Endodermal cell (in vitro differentiated cells): ENCODE data around the gene LHFPL3. TPM values are rescaled to one million over a fixed set of nuclear protein-coding genes. Genes with fewer than 3 reads are reported as not detected.

Source experiments
- DNase-seq: peaks from one replicate; pipeline ENCODE4 v3.0.0-alpha.2; 2017
- H3K27ac ChIP-seq: 2 replicates; pipeline ENCODE4 v1.5.1; 2013; ENCODE audit warnings: mild to moderate bottlenecking, low read depth, low read length, moderate library complexity
- H3K27me3 ChIP-seq: 2 replicates; pipeline ENCODE4 v1.6.1; 2013; ENCODE audit warnings: mild to moderate bottlenecking, low read length, moderate library complexity; ENCODE audit not compliant: insufficient read depth, control insufficient read depth, poor library complexity, severe bottlenecking
- H3K36me3 ChIP-seq: 2 replicates; pipeline ENCODE4 v1.7.0; 2013; ENCODE audit warnings: mild to moderate bottlenecking, low read length, moderate library complexity; ENCODE audit not compliant: control insufficient read depth, insufficient read depth
- H3K4me1 ChIP-seq: one replicate; pipeline ENCODE4 v1.7.0; 2013; ENCODE audit warnings: low read length; ENCODE audit not compliant: control insufficient read depth, insufficient read depth
- H3K4me3 ChIP-seq: 2 replicates; pipeline ENCODE4 v1.5.1; 2013; ENCODE audit warnings: mild to moderate bottlenecking, low read length, moderate library complexity
- H3K9ac ChIP-seq: 2 replicates; pipeline ENCODE4 v1.6.1; 2013; ENCODE audit warnings: mild to moderate bottlenecking, low read length, moderate library complexity; ENCODE audit not compliant: poor library complexity, severe bottlenecking; ENCODE audit errors: extremely low read depth
- H3K9me3 ChIP-seq: 2 replicates; pipeline ENCODE4 v1.6.1; 2013; ENCODE audit warnings: mild to moderate bottlenecking, low read length, moderate library complexity; ENCODE audit not compliant: control insufficient read depth
- H3K27ac Mint-ChIP-seq: 2 replicates; pipeline ENCODE4 v1.8.0; 2020; ENCODE audit warnings: mixed read lengths
- H3K27me3 Mint-ChIP-seq: 2 replicates; pipeline ENCODE4 v1.8.0; 2021; ENCODE audit warnings: mild to moderate bottlenecking, mixed read lengths; ENCODE audit not compliant: insufficient read depth
- H3K36me3 Mint-ChIP-seq: 2 replicates; pipeline ENCODE4 v1.8.0; 2020; ENCODE audit warnings: low read depth, mixed read lengths
- H3K4me1 Mint-ChIP-seq: 2 replicates; pipeline ENCODE4 v1.8.0; 2020; ENCODE audit warnings: mixed read lengths
- H3K4me3 Mint-ChIP-seq: 2 replicates; pipeline ENCODE4 v1.8.0; 2020; ENCODE audit warnings: mild to moderate bottlenecking, moderate library complexity, mixed read lengths
- H3K9me3 Mint-ChIP-seq: 2 replicates; pipeline ENCODE4 v1.8.0; 2020; ENCODE audit warnings: mild to moderate bottlenecking, mixed read lengths
- CTCF ChIP-seq: fragments of 200-600 bp; sonication (generic); conservative IDR thresholded peaks from 2 replicates; pipeline ENCODE4 v1.5.0; 2021; ENCODE audit warnings: antibody characterized with exemption, mild to moderate bottlenecking
- WGBS, 2 experiments: methylation state at CpG; one replicate each; pipeline versions ENCODE4 v1.1.5 to v1.1.7; 2013; ENCODE audit warnings: missing lambda C conversion rate in 2 of 2, mixed read lengths in 1 of 2; ENCODE audit not compliant: insufficient coverage in 1 of 2, insufficient read length in 1 of 2; 5-methylcytosine and 5-hydroxymethylcytosine counted together
- total RNA-seq, 2 donors: library from RNA; stranded (reverse); fragmentation: NEBNext Ultra II Directional in 1 of 2; extraction: Animal tissue kit (Norgen Biotek cat#: 25700) in 1 of 2; gene quantifications; 2 replicates in 1 of 2; 3 replicates in 1 of 2; pipeline ENCODE4 v1.2.1, GENCODE V29; 2021

The LHFPL3 gene
- total RNA-seq, 2 donors from 2014 or later = not detected

- H3K4me3 Mint-ChIP-seq = no peak overlapping the region
Measured at GRCh38 chr7:104814671-104815400, 486.4 kb downstream of the LHFPL3 start.

GRCh38 chr7:104816537-104816936 is 488.1 kb downstream of the LHFPL3 start:
- H3K9me3 ChIP-seq = no peaks in the 10 kb centered on the region
- no peak for DNase-seq
- Mint-ChIP-seq H3K27me3 (no peaks in the 10 kb centered on the region), H3K36me3 (no peaks in the 10 kb centered on the region), H3K4me1 (peaks cover 16% of the 10 kb centered on the region), H3K9me3 (no peaks in the 10 kb centered on the region), H3K4me3 (no peak overlapping the region), H3K27ac (no peak overlapping the region)
- no peak overlapping the region for H3K27ac ChIP-seq
- no peak overlapping the region for H3K9ac ChIP-seq
- no peaks in the 10 kb centered on the region for H3K4me1 ChIP-seq
- no peaks in the 10 kb centered on the region for H3K36me3 ChIP-seq
- TF ChIP-seq CTCF = no peak
- H3K27me3 ChIP-seq = no peaks in the 10 kb centered on the region
- no peak overlapping the region for H3K4me3 ChIP-seq
- WGBS, 2 experiments = 79 to 86% methylated on average over 2 of the region's 2 CpGs

More at GRCh38 chr7:104814671-104815400, 486.4 kb downstream of the LHFPL3 start:
- Histone ChIP-seq H3K27me3 (no peaks in the 10 kb centered on the region), H3K27ac (no peak overlapping the region), H3K9me3 (no peaks in the 10 kb centered on the region), H3K4me3 (no peak overlapping the region), H3K9ac (no peak overlapping the region), H3K4me1 (no peaks in the 10 kb centered on the region), H3K36me3 (no peaks in the 10 kb centered on the region)
- Mint-ChIP-seq H3K27ac (no peak overlapping the region), H3K27me3 (peaks cover 3% of the 10 kb centered on the region), H3K4me1 (peaks cover 16% of the 10 kb centered on the region), H3K36me3 (no peaks in the 10 kb centered on the region), H3K9me3 (no peaks in the 10 kb centered on the region)
- no peak for DNase-seq
- WGBS, 2 experiments = 92 to 93% methylated on average over 9 to 17 of the region's 17 CpGs
- no peak for TF ChIP-seq CTCF

- no peak for TF ChIP-seq CTCF
- Mint-ChIP-seq H3K9me3 (no peaks in the 10 kb centered on the region), H3K27me3 (no peaks in the 10 kb centered on the region), H3K4me1 (peaks cover 16% of the 10 kb centered on the region), H3K4me3 (no peak overlapping the region), H3K27ac (no peak overlapping the region), H3K36me3 (no peaks in the 10 kb centered on the region)
- no peak overlapping the region for H3K9ac ChIP-seq
- H3K27me3 ChIP-seq = no peaks in the 10 kb centered on the region
- no peak for DNase-seq
- no peak overlapping the region for H3K4me3 ChIP-seq
- H3K9me3 ChIP-seq = no peaks in the 10 kb centered on the region
- no peaks in the 10 kb centered on the region for H3K4me1 ChIP-seq
- H3K27ac ChIP-seq = no peak overlapping the region
- no peaks in the 10 kb centered on the region for H3K36me3 ChIP-seq
- 87 to 90% methylated on average over 5 to 6 of the region's 6 CpGs for WGBS, 2 experiments
Measured at GRCh38 chr7:104818961-104819880, 490.8 kb downstream of the LHFPL3 start.
